HG03280 (cell line): ENCODE measurements around the gene MCRIP2.

Experiments
- ATAC-seq: cut with Tn5 transposase; IDR thresholded peaks from one replicate; pipeline ENCODE4 v1.9.1; 2021; ENCODE audit warnings: mild to moderate bottlenecking, moderate library complexity; ENCODE audit not compliant: unreplicated experiment

The MCRIP2 gene

DNA sequence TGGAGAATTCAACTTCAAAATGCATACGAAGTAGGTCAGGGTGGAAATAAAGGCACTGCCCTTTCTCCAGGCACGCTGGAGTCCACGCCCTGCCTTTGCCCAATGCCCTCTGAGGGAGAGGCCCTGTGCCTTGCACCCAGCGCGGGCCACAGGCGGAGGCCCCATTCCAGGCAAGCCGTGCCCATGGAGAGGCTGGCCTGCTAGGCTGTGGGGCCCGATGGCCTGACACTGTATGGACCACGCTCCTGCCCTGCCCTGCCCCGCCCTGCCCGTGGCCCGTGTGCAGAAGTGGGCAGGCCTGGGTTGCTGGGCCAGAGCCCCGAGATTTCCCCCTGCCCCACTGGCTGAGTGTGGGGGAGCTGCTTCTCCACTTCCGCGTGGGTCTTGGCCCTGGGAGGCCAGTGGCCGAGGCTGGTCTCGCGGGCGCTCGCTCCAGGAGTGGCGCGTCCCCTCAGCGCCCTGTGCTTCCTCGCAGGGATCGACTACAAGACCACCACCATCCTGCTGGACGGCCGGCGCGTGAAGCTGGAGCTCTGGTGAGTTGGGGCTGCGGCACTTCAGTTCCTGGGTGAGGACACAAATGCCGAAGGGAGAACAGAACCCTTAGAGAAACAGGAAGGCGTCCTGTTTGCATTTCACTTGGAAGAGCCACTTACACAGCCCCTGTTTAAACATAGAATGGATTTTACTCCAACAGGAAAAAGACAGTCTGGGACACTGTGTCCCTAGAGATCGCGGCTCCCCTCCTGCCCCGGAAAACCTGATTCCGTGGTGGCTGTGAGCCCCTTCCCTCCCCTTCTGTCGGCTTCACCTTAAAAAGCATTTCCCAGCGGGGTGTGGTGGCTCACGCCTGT lies 24.7 kb upstream of the MCRIP2 start:
- no peak for ATAC-seq

DNA sequence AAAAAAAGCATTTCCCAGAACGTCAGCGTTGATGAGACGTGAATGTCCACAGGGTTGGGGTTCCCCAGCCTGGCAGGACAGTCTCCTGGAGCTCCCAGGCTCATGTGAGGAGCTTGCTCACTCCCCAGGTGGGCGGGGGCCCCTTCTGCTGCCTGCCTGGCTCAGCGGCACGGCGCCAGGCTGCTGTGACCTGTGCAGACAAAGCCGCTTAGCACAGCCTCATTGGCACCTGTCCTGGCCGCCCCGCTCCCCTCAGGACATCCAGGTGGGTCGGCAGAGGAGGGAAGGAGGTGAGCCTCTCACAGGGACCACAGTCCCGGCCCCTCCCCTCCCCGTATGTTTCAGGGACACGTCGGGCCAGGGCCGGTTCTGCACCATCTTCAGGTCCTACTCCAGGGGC lies 23.8 kb upstream of the MCRIP2 start:
- no peak for ATAC-seq

- no peak for ATAC-seq
Observed at GRCh38 chr16:619476-620100, 22.0 kb upstream of the MCRIP2 start.

DNA sequence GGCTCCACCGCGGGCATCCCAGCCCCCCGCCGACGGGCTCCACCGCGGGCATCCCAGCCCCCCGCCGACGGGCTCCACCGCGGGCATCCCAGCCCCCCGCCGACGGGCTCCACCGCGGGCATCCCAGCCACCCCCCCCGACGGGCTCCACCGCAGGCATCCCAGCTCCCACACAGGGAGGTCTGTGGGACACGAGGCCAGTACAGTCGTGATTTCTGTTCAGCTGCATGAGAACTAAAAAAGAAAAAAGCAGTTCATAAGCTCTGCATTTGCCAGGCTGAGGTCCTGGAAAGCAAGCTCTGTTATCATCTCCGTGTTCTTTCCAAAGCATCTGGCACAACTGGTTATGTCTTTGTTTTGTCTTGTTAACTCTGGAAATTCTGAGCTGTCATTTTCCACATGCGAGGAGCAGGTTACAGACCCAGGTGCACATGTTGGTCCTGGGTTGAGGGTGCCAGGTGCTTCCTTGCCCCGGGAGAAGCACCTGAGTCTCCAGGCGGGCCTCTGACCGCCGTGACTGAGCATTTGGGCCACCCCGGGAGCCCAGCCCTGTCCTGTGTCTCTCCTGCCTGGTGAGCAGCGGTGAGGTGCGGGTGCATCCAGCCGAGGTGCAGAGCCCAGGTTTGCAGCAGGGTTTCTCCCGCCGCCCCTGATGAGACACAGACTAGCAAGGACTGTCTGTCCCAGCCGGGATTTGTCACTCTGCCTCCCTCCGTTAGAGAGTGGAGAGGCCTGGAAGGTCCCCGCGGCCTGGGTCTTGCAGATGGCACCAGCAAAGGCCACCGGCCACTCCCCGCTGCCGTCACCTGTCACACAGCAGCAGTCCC lies 20.7 kb upstream of the MCRIP2 start:
- ATAC-seq = no peak

DNA sequence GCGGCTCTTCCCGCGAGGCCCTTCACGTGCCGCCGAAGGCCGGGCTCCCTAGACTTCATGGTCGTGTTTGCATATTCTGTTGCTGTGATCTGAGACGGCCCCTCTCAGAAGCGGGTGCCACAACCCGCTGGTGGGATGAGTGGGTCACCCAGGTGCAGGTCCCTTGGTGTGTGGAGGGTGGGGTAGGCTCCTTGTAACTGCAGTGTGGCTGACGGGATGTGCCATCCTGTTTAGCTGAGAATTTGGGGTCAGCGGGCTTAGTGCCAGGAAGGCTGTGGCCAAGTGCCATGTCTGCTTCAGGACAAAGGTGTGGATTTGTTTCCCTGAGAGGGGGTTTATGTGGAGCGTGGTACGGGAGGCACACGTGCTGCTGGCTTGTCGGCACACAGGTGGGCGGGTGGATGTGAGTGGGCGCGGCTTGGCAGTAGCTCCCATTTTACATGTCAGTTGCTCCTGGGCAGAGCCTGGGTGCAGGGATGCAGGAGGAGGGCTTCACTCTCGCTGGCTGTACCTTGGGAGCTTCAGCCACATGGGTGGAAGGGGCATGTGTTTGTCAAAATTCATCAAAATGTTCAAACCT lies 20.0 kb upstream of the MCRIP2 start:
- no peak for ATAC-seq

- ATAC-seq = no peak
Observed at GRCh38 chr16:622920-623280, 18.7 kb upstream of the MCRIP2 start.

DNA sequence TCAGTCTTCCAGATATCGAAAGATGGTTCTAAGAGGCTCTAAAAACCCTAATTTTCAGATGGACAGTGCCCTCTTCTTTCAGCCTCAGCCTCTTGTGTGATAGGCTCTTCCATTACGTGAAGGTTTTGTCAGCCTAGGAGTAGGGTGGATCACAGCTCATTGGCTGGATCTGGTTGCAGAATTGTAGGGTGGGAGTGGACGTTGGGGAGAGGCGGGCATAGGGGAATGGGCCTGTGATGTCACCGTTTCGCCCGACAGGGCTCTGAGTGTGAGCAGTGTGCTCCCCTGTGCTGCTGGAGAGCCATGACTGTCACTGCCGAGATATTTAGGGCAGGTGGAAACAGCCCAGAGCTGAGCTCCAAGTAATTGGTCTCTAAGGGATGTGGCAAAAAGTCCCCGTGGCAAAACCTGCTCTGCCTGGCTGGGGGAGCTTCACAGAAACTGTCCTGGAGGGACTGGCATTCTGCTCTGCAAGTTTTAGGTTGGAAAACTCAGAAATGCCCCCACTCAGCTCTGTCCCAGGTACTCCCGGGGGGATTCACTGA lies 17.0 kb upstream of the MCRIP2 start:
- no peak for ATAC-seq

DNA sequence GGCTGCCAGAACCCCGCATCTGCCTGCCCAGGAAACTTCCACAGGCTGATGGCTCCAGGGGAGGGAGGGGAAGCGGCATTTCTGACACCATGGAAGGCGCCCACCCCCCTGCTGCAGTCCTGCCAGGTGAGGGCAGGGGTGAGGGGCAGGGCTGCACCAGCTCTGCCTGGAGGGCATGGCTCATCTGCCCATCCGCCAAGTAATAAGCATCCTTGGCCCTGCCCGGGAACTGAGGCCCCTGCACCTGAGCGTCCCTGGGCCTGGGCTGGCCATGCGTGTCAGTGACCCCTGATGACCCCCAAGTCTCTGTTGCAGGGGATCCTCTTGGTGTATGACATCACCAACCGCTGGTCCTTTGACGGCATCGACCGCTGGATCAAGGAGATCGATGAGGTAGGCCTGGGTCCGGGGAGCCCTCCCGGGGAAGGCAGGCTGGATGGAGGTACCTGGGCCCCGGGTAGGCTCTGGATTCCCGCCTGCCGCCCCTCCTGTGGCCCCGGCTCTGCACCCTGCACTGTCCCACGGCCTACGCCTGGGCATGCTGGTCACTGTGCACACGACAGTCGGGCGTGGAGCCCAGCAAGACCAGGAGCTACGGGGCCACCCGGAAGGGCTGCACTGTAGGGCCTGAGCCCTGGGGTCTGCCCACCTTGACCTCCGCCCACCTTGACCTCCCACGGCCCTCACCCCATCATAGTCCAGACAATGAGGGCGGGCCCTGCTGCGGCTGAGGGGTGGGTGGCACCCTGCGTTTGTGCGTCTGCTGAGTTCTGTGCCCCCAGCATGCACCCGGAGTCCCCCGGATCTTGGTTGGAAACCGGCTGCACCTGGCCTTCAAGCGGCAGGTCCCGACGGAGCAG lies 16.3 kb upstream of the MCRIP2 start:
- no peak for ATAC-seq

DNA sequence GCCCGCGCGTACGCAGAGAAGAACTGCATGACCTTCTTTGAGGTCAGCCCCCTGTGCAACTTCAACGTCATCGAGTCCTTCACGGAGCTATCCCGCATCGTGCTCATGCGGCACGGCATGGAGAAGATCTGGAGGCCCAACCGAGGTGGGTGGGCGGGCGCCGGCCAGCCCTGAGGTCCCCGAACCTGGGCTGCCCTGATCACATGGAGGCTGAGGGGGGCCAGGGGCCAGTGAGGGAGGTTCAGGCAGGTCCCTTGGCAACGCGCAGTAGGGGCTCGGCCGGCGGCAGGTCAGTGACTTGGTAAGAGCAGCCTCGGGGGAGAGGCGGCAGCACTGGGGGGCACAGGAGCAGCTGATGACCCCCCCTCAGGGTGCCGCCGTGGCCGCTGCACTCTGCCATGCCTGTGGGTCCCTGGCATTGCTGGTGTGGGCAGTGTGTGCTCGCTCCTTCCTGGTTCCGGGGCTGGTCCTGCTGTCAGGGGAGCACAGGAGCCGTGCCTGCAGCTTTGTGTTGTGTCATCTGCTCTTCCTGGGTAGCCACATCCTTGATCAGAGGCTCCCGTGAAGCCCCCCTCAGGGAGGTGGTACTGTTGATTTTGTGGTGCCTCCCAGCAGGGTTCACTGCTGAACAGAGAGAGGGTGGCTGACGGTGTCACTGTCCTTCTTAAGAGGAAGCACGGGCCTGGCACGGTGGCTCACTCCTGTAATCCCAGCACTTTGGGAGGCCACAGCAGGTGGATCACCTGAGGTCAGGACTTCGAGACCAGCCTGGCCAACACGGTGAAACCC lies 15.5 kb upstream of the MCRIP2 start:
- no peak for ATAC-seq

DNA sequence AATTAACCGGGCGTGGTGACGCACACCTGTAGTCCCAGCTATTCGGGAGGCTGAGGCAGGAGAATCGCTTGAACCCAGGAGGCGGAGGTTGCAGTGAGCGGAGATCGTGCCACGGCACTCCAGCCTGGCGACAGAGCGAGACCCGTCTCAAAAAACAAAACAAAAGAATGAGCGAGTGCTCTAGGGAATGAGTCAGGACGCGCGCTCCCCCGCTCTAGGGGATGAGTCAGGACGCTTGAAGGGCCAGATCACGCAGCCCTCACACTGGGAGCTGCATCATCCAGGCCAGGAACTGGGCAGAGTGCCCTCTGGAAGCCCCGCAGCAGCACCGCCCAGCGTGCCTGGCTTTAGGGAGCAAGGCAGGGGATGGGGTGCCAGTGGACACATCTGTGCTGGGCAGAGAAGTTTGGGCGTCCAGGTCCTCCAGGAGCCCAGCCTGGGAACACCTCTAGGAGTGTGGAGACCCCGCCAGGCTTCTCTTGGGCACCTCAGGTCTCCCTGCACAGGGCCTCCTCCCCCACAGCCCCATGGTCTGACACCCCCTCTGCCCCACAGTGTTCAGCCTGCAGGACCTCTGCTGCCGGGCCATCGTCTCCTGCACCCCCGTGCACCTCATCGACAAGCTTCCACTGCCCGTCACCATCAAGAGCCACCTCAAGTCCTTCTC lies 14.7 kb upstream of the MCRIP2 start:
- ATAC-seq = no peak

DNA sequence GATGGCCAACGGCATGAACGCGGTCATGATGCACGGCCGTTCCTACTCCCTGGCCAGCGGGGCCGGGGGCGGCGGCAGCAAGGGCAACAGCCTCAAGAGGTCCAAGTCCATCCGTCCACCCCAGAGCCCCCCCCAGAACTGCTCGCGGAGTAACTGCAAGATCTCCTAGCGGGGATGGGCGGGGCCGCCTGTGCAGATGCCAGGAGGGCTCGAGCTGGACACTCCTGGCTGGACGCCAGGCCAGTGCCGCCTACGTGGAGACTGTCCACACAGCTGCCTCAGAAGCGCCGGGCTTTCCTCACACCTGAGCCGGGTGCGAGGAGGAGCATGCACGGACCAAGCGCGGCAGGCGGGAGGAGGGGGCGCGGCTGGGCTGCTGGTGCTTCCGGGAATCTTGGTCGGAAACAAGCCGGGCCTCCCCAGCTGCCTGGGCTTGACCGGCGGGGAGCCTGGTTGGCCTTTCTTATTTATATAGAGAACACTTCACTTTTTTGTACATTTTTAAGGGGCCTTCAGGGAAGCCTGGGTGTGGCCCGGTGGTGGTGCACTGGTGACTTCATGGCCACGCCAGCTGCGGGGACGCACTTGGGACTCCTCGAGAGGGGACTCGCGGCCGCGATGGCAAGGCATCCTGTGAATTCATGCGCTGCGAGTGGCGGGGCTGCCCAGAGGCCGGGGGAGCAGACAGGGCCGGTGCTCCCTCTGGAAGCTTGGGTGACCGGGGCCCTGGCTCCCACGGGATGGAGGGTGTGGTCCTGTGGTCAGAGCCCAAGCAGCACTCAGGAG lies 14.0 kb upstream of the MCRIP2 start:
- ATAC-seq = no peak

- ATAC-seq = no peak
Observed at GRCh38 chr16:628321-629061, 13.1 kb upstream of the MCRIP2 start.

DNA sequence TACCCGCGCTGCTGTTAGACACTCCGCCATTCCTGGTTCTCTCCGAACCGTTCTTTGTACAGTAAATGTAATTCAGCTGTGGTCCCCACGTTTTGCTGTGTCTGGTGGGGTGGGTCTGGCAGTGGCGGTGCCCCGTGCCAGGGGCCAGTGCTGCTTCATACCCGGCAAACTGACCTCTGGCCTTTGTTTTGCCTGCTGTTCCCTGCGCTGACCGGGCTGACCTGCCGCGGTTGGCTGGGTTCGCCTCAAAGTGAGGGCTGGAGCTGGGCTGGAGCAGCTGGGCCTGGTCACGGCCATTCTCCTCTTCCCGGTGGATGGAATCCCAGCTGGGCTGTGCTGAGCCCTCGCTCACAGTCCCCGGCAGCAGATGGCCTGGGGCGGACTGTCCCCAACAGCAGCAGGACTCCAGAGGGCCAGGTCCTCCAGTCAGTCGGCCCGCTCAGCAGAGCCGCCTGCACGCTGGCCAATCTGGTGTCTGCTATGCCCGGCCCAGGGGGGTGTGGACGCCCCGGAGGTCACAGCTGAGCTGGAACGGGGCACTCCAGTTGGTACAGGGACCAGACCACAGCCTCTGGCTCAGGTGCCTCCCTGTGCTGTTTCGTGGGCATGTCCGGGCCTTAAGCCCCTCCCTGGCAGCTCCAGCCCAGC lies 12.3 kb upstream of the MCRIP2 start:
- no peak for ATAC-seq

- ATAC-seq = no peak
Observed at GRCh38 chr16:629833-630248, 11.8 kb upstream of the MCRIP2 start.

DNA sequence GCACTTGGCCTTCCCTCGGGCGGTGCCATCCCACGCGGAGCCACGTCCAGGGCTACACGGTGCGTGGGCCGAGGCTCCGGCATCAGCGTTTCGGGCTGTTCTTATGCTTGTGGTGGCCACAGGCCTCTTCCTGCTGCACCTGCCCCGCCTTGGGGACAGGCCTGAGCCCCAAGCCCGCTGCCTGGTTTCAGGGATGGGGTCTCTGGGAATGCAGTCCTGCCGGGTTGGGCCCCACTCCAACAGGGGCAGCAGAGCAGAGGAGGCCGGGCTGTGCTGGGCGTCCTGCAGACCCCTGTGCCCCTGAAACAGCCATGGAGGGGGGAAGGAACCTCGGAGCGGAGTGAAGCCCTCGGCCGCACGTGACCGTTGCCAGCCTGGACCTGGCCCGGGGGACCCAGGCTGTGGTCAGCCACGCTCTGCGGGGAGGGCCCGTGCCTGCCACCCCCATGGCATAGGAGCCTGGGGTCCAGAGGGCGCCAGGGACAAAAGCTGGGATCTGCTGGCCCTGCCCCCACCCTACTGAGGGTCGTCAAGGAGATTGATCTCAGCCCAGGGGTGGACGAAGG lies 11.3 kb upstream of the MCRIP2 start:
- no peak for ATAC-seq

- no peak for ATAC-seq
Observed at GRCh38 chr16:630815-631405, 10.7 kb upstream of the MCRIP2 start, which contains the start of gene WFIKKN1. TSS of gene WFIKKN1 (plus strand) at chr16:630985. CDS start at chr16:631254, 269 bp downstream.
